Measurements from ENCODE around the gene ERBB4. TPM values are rescaled to one million over a fixed set of nuclear protein-coding genes. Genes with fewer than 3 reads are reported as not detected.

Gene ERBB4
- total RNA-seq, 4 donors from 2014 or later: 1.6 to 5.7 (median 3.5) TPM

- no peak overlapping the region for H3K27ac ChIP-seq
- H3K4me1 ChIP-seq: no peaks in the 10 kb centered on the region
- TF ChIP-seq POLR2A (IDR thresholded peaks at IDR 0.05) (no peak), CTCF (IDR thresholded peaks at IDR 0.05 in 4 of 5, conservative IDR thresholded peaks at IDR 0.05 in 1 of 5) (no peak)
- H3K9me3 ChIP-seq: no peaks in the 10 kb centered on the region
- no peaks in the 10 kb centered on the region for H3K36me3 ChIP-seq
- intact Hi-C loops (cut with DNase I; ENCODE audit: low total_unique reads) (no loop called here), in situ Hi-C loops (cut with MboI; ENCODE audit: low sequenced_read_pairs in 4 of 4) (no loop called here)
- no peaks in the 10 kb centered on the region for H3K27me3 ChIP-seq
- H3K4me3 ChIP-seq: no peak overlapping the region
- DNase-seq (no peak), ATAC-seq (no peak)
Measured at GRCh38 chr2:211789982-211790381, 748.6 kb downstream of the ERBB4 start.

GRCh38 chr2:211766689-211767088 lies 771.9 kb downstream of the ERBB4 start:
- no peaks in the 10 kb centered on the region for H3K36me3 ChIP-seq
- TF ChIP-seq POLR2A (IDR thresholded peaks at IDR 0.05): no peak
- no peak for TF ChIP-seq CTCF (IDR thresholded peaks at IDR 0.05 in 4 of 5, conservative IDR thresholded peaks at IDR 0.05 in 1 of 5)
- DNase-seq (no peak), ATAC-seq (no peak)
- H3K27me3 ChIP-seq: no peaks in the 10 kb centered on the region
- in situ Hi-C loops (cut with MboI; ENCODE audit: low sequenced_read_pairs in 4 of 4) (no loop called here), intact Hi-C loops (cut with DNase I; ENCODE audit: low total_unique reads) (no loop called here)
- H3K27ac ChIP-seq: no peak overlapping the region
- no peaks in the 10 kb centered on the region for H3K9me3 ChIP-seq
- no peaks in the 10 kb centered on the region for H3K4me1 ChIP-seq
- no peak overlapping the region for H3K4me3 ChIP-seq

GRCh38 chr2:211762479-211762878 lies 776.1 kb downstream of the ERBB4 start:
- intact Hi-C loops (cut with DNase I; ENCODE audit: low total_unique reads): no loop called here
- ATAC-seq (no peak), DNase-seq (no peak)
- H3K27me3 ChIP-seq: no peaks in the 10 kb centered on the region
- H3K9me3 ChIP-seq: no peaks in the 10 kb centered on the region
- H3K27ac ChIP-seq: no peak overlapping the region
- H3K36me3 ChIP-seq: no peaks in the 10 kb centered on the region
- no peak overlapping the region for H3K4me3 ChIP-seq
- TF ChIP-seq POLR2A (IDR thresholded peaks at IDR 0.05) (no peak), CTCF (IDR thresholded peaks at IDR 0.05 in 4 of 5, conservative IDR thresholded peaks at IDR 0.05 in 1 of 5) (no peak)
- in situ Hi-C loops (cut with MboI; ENCODE audit: low sequenced_read_pairs in 4 of 4): no loop called here
- H3K4me1 ChIP-seq: no peaks in the 10 kb centered on the region

GRCh38 chr2:211760103-211760502 lies 778.5 kb downstream of the ERBB4 start:
- Histone ChIP-seq H3K27me3 (no peaks in the 10 kb centered on the region), H3K27ac (no peak overlapping the region), H3K36me3 (no peaks in the 10 kb centered on the region), H3K4me3 (no peak overlapping the region), H3K4me1 (no peaks in the 10 kb centered on the region), H3K9me3 (no peaks in the 10 kb centered on the region)
- in situ Hi-C loops (cut with MboI; ENCODE audit: low sequenced_read_pairs in 4 of 4): no loop called here
- DNase-seq: no peak
- ATAC-seq: no peak
- TF ChIP-seq POLR2A (IDR thresholded peaks at IDR 0.05) (no peak), CTCF (IDR thresholded peaks at IDR 0.05 in 4 of 5, conservative IDR thresholded peaks at IDR 0.05 in 1 of 5) (no peak)
- intact Hi-C loops (cut with DNase I; ENCODE audit: low total_unique reads): no loop called here

GRCh38 chr2:211756266-211756665 lies 782.3 kb downstream of the ERBB4 start:
- in situ Hi-C loops (cut with MboI; ENCODE audit: low sequenced_read_pairs in 4 of 4) (loop anchor here in 1 of 4 donors (10.0 kb wide), 1 partner anchor 799 kb away; no protein-coding TSS in a partner anchor), intact Hi-C loops (cut with DNase I; ENCODE audit: low total_unique reads) (no loop called here)
- H3K36me3 ChIP-seq: no peaks in the 10 kb centered on the region
- DNase-seq (no peak), ATAC-seq (no peak)
- H3K27ac ChIP-seq: no peak overlapping the region
- H3K27me3 ChIP-seq: no peaks in the 10 kb centered on the region
- peaks cover 0 to 4% of the 10 kb centered on the region in 2 donors for H3K4me1 ChIP-seq
- H3K4me3 ChIP-seq: no peak overlapping the region
- H3K9me3 ChIP-seq: no peaks in the 10 kb centered on the region
- TF ChIP-seq POLR2A (IDR thresholded peaks at IDR 0.05) (no peak), CTCF (IDR thresholded peaks at IDR 0.05 in 4 of 5, conservative IDR thresholded peaks at IDR 0.05 in 1 of 5) (no peak)

Measured in gastrocnemius medialis (tissue), 4 donors.